Esophagus muscularis mucosa (tissue), 4 donors: ENCODE results near the gene HS2ST1.

Experiments
- EP300 ChIP-seq: sonication (generic); formaldehyde crosslinking; IDR thresholded peaks from one replicate; pipeline ENCODE4 v1.6.1; 2017; ENCODE audit warnings: antibody characterized with exemption
- POLR2AphosphoS5 ChIP-seq, 2 donors: sonication (generic); formaldehyde crosslinking; IDR thresholded peaks; one replicate each; pipeline ENCODE4 v1.6.1; 2017; ENCODE audit warnings: antibody characterized with exemption in 2 of 2
- TF ChIP-seq, protein P1 (sequence below), 3 experiments: fragments of 200-600 bp in 2 of 3; fragments of 450-650 bp in 1 of 3; sonication (generic) in 2 of 3; IDR thresholded peaks; one replicate each; pipeline ENCODE4 v1.5.1; 2017 to 2019; ENCODE audit warnings: antibody characterized with exemption in 3 of 3, mild to moderate bottlenecking in 2 of 3, moderate library complexity in 1 of 3

DNA sequence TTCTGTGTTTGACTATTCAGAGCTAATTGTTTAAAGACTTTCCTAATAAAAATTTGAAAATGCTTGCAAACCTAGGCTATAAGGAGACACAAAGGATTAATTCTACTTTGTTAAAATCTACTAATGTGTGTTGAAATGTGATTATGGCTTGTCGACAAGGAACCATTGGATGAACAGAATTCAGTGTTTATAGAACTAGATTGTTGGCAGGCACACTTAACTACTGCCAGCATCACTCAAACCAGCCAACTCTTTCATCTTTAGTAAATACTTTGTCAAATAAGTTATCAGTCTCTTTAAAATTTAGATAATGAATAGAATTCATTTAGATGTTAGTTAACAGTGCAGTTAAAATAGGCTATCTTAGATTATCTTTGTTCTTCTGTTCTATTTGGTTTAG, 27.6 kb downstream of the HS2ST1 start:
- TF ChIP-seq, protein P1, sequence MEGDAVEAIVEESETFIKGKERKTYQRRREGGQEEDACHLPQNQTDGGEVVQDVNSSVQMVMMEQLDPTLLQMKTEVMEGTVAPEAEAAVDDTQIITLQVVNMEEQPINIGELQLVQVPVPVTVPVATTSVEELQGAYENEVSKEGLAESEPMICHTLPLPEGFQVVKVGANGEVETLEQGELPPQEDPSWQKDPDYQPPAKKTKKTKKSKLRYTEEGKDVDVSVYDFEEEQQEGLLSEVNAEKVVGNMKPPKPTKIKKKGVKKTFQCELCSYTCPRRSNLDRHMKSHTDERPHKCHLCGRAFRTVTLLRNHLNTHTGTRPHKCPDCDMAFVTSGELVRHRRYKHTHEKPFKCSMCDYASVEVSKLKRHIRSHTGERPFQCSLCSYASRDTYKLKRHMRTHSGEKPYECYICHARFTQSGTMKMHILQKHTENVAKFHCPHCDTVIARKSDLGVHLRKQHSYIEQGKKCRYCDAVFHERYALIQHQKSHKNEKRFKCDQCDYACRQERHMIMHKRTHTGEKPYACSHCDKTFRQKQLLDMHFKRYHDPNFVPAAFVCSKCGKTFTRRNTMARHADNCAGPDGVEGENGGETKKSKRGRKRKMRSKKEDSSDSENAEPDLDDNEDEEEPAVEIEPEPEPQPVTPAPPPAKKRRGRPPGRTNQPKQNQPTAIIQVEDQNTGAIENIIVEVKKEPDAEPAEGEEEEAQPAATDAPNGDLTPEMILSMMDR (IDR thresholded peaks at IDR 0.05): no peak
- TF ChIP-seq POLR2AphosphoS5 (IDR thresholded peaks at IDR 0.05) (no peak), EP300 (no peak)
